Measurements from ENCODE around the gene TUBB4A.

DNA sequence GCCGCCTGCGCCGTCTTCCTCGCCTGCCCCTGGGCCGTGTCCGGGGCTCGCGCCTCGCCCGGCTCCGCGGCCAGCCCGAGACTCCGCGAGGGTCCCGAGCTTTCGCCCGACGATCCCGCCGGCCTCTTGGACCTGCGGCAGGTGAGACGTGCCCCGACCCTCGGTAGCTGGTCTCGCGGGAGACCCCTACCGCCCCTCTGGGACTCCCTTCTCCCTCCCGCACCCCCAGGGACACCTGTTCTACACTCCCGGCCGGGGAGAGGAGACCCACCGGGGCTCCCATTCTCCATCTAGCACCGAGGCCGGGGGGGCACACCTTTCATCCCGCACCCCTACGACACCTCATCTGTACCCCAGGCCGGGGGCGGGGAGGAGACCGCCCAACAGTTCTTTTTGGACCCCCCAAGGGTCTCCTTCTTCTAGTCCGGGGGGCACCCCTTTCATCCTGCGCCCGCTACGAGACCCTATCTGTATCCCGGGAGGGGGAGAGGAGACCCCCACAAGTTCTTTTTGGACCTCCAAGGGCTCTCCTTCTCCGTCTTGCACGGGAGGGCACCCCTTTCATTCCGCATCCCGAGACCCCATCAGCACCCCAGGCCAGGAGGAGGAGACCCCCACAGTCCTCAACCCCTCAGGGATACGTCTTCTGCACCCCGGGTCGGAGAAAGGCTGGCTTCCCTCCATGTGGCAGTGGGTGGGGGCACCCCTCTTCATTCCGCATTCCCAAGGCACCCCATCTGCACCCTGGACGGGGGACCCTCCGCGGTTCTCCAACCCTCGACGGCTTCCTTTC, 29.2 kb upstream of the TUBB4A start:
- TF ChIP-seq, protein P1, sequence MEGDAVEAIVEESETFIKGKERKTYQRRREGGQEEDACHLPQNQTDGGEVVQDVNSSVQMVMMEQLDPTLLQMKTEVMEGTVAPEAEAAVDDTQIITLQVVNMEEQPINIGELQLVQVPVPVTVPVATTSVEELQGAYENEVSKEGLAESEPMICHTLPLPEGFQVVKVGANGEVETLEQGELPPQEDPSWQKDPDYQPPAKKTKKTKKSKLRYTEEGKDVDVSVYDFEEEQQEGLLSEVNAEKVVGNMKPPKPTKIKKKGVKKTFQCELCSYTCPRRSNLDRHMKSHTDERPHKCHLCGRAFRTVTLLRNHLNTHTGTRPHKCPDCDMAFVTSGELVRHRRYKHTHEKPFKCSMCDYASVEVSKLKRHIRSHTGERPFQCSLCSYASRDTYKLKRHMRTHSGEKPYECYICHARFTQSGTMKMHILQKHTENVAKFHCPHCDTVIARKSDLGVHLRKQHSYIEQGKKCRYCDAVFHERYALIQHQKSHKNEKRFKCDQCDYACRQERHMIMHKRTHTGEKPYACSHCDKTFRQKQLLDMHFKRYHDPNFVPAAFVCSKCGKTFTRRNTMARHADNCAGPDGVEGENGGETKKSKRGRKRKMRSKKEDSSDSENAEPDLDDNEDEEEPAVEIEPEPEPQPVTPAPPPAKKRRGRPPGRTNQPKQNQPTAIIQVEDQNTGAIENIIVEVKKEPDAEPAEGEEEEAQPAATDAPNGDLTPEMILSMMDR (IDR thresholded peaks at IDR 0.05; ENCODE audit: insufficient read depth, low read depth, low read length) = no peak
- peak; percentile 40 for TF ChIP-seq EZH2 (IDR thresholded peaks at IDR 0.05; ENCODE audit: insufficient read depth, low read length)
